ENCODE measurements around the gene ERGIC3. TPM values are rescaled to one million over a fixed set of nuclear protein-coding genes. Genes with fewer than 3 reads are reported as not detected.

Gene ERGIC3
- polyA plus RNA-seq, 1 of the 3 experiments (the other 2 are of a cell fraction) = 661 TPM

- POLR2A ChIA-PET = no interaction called here
- H3K27me3 ChIP-seq (ENCODE audit: insufficient read depth) = no peaks in the 10 kb centered on the region
- DNase-seq = no peak
These were observed 57.3 kb downstream of the ERGIC3 start for GRCh38 chr20:35598899-35599775.

More at GRCh38 chr20:35598899-35599775, 57.3 kb downstream of the ERGIC3 start:
- Histone ChIP-seq H3K4me2 (no peak overlapping the region), H3K9ac (no peak overlapping the region), H3K9me2 (no peaks in the 10 kb centered on the region), H3K4me3 (ENCODE audit: low read depth in 2 of 2, low read length in 1 of 2) (no peak overlapping the region), H4K20me1 (ENCODE audit: insufficient read depth) (no peaks in the 10 kb centered on the region), H3K36me3 (replicated peaks in 1 of 2; ENCODE audit: control insufficient read depth in 1 of 2, insufficient read depth in 2 of 2, low read length in 1 of 2) (no peaks in the 10 kb centered on the region), H3K4me1 (ENCODE audit: control insufficient read depth in 1 of 2, insufficient read depth in 2 of 2, low read depth in 1 of 2, low read length in 1 of 2) (peaks cover 0 to 10% of the 10 kb centered on the region in 2 experiments; a peak in 1 of 4 replicates), H3K9me3 (no peaks in the 10 kb centered on the region), H3K79me2 (ENCODE audit: insufficient read depth) (no peaks in the 10 kb centered on the region), H2AFZ (ENCODE audit: low read depth) (no peak overlapping the region), H3F3A (replicated peaks; ENCODE audit: insufficient read depth) (no peaks in the 10 kb centered on the region), H3K27ac (ENCODE audit: low read depth in 2 of 2, low read length in 1 of 2) (no peak overlapping the region)
- CTCF ChIA-PET = interaction anchor here (0.5 to 2.1 kb wide), 4 partner anchors 9 to 778 kb away, joined by 3 to 4 read pairs (median 3); no protein-coding TSS in a partner anchor
- TF ChIP-seq EZH2phosphoT487 (IDR thresholded peaks at IDR 0.05; ENCODE audit: borderline replicate concordance, low read depth) (no peak), FOSL2 (IDR thresholded peaks at IDR 0.05; ENCODE audit: borderline replicate concordance, low read depth) (no peak), USF1 (IDR thresholded peaks at IDR 0.05; ENCODE audit: borderline replicate concordance, low read depth) (no peak), PBX3 (IDR thresholded peaks at IDR 0.05) (no peak), CTCF (IDR thresholded peaks at IDR 0.05) (no peak), FOXM1 (IDR thresholded peaks at IDR 0.05; ENCODE audit: low read depth) (no peak), POLR2AphosphoS5 (IDR thresholded peaks at IDR 0.05; ENCODE audit: low read depth, low read length) (no peak), RCOR1 (IDR thresholded peaks at IDR 0.05; ENCODE audit: low read length) (no peak), EP300 (IDR thresholded peaks at IDR 0.05; ENCODE audit: borderline replicate concordance in 1 of 2, low read depth in 1 of 2, low read length in 1 of 2) (no peak), RFX5 (IDR thresholded peaks at IDR 0.05; ENCODE audit: low read length) (no peak)
- WGBS (ENCODE audit: low lambda C conversion rate) = 80% methylated on average over 16 of the region's 22 CpGs
